GM19351 (cell line): ENCODE data around the gene TRIP10.

Experiments used
- ATAC-seq: cut with Tn5 transposase; IDR thresholded peaks from one replicate; pipeline ENCODE4 v1.9.1; 2021; ENCODE audit warnings: mild to moderate bottlenecking, moderate library complexity; ENCODE audit not compliant: unreplicated experiment

Gene TRIP10

GRCh38 chr19:6711605-6712004, 27.9 kb upstream of the TRIP10 start:
- no peak for ATAC-seq

DNA sequence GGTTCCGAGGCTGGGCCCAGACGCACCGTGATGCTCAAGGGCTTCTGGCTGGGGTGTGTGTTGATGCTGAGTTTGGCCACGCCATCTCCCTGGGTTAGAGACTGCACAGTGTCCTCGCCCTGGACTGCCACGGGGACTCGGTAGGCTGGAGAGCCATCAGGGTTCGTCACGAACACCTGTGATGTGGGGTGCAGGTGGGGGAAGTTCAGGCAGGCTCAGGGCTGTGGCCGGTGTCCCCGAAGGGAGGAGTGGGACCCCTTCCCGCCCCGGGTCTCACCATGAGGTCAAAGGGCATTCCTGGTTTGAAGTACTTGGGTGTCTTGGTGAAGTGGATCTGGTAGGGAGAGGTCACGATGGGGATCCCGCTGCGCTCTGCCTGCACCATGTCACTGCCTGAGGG, 27.2 kb upstream of the TRIP10 start:
- ATAC-seq = no peak

- ATAC-seq = no peak
These were observed 26.5 kb upstream of the TRIP10 start for GRCh38 chr19:6712692-6713670.

DNA sequence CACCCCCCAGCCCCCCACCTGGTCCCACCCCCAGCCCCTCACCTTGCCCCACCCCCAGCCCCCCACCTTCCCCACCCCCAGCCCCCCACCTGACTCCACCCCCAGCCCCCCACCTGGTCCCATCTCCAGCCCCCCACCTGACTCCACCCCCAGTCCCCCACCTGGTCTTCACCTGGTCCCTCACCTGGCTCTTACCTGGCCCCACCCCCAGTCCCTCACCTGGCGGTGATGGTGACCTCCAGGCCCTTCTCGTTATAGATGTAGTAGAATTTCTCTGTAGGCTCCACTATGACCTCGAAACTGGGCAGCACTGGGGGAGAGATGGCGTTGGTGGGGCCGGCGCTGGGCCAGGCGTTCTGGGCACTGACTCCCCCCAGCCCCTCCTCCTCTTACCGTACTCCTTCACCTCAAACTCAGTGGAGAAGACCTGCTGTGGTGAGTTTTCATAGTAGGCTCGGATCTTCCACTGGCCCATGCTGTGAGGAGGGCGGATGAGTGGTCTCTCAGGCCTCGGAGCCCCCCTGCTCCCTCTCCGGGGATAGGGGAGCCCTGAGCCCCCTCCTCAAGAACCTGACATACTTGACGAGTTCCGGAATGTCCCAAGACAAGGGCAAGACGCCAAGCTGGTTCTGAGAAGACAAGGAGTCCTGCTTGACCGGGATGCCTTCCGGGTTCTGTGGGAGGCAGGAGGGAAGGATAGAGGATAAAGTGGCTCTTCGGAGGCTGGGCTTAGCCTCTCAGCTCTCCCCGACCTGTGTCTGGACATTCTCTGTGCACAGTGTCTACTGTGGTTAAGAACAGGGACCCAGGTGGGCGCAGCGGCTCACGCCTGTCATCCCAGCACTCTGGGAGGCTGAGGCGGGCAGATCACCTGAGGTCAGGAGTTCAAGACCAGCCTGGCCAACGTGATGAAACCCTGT, 25.4 kb upstream of the TRIP10 start:
- no peak for ATAC-seq

GRCh38 chr19:6714749-6715555, 24.5 kb upstream of the TRIP10 start:
- ATAC-seq = no peak

GRCh38 chr19:6716610-6716970, 22.9 kb upstream of the TRIP10 start:
- no peak for ATAC-seq

GRCh38 chr19:6717036-6717435, 22.4 kb upstream of the TRIP10 start:
- no peak for ATAC-seq

GRCh38 chr19:6717441-6717971, 22.0 kb upstream of the TRIP10 start:
- ATAC-seq = no peak

- no peak for ATAC-seq
These were observed 21.3 kb upstream of the TRIP10 start for GRCh38 chr19:6718111-6718740.

DNA sequence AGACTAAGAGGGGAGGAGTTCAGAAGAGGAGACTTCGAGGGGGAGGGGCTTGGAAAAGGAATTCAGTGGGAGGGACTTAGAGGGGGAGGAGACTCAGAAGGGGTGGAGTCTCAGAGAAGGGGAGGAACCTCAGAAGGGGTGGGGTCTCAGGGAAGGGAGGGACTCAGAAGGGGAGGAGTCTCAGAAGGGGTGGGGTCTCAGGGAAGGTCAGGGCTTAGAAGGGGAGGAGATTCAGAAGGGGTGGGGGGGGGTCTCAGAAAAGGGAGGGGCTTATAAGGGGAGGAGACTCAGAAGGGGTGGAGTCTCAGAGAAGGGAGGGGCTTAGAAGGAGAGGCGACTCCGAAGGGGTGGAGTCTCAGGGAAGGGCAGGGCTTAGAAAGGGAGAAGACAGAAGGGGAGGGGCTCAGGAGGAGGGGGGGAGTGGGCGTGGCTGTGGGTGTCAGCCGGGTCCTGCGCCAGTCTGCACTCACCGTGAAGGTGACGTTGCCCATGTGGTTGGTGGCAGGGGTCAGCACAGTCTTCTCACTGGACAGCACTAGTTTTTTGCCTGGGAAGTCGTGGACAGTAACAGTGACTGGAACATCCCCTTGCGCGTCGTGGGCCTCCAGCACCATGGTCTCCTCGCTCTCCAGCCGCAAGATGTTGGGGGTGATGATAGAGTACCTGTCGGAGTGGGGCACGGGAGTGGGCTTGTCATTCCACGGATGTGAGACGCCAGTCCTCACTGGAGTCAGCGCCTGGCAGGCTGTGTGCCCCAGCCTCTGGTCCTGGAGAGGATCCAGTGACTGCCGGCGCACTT, 20.5 kb upstream of the TRIP10 start:
- ATAC-seq = no peak

DNA sequence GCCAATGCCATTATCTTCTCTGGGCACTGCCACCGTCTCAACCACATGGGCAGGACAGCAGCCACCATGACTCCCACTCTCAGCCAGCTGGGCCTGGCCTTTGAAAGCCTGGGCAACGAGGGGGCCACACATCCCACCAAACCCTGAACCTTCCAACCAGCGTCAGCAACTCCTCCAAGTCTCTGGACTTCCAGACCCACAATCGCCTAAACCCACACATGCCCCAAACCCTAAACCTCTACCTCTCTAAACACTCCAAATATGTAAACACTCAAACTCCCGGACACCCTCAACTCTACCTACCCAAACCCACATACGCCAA, 20.0 kb upstream of the TRIP10 start:
- no peak for ATAC-seq

DNA sequence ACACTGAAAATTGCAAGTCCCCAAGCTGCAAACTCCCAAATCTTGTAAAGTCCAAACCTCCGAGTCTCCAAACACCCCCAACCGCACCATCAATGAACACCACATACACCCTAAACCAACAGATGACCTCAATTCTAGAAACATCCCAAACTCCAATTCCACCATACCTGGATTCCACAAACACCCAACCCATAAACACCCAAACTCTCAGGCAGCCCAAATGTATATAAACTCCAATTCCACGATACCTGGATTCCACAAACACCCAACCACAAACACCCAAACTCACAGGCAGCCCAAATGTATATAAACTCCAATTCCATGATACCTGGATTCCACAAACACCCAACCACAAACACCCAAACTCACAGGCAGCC, 19.5 kb upstream of the TRIP10 start:
- ATAC-seq = no peak

GRCh38 chr19:6720369-6721137, 18.9 kb upstream of the TRIP10 start, which contains the start of gene C3:
Gene C3, minus strand, starts transcription at chr19:6720650. Its CDS starts 61 bp downstream, at chr19:6720589.
- no peak for ATAC-seq

GRCh38 chr19:6721138-6721474, 18.4 kb upstream of the TRIP10 start:
- no peak for ATAC-seq

- no peak for ATAC-seq
These were observed 17.7 kb upstream of the TRIP10 start for GRCh38 chr19:6721773-6722172.

GRCh38 chr19:6723108-6723618, 16.3 kb upstream of the TRIP10 start:
- no peak for ATAC-seq

DNA sequence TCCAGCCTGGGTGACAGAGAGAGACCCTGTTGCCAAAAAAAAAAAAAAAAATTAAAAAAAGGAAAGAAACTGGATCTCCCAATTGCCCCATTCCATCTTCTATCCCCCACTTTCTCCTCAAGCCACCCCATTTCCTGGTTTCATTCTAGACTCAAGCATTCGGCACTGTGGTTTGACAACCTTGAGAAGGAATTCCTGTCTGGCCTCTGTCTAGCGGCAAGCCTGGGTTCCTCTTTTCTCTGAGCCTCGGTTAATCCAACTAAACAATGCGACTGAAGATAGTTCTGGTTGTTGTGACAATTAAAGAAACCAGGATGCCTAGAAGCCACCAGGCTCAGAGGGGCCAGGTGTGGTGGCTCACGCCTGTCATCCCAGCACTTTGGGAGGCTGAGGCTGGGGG, 15.7 kb upstream of the TRIP10 start:
- no peak for ATAC-seq

GRCh38 chr19:6724631-6725492, 14.6 kb upstream of the TRIP10 start:
- no peak for ATAC-seq
